NCI-H1694 (cell line): ENCODE results near the gene ZPR1.
"Not testable (repeated sequence)": the region's sequence is repeated elsewhere in the genome, so short reads cannot be mapped to it uniquely, and the experiment has no call there.

Experiments
- DNase-seq: peaks from one replicate; lab custom pipeline; 2025; lab: John Stamatoyannopoulos, UW

Gene ZPR1

DNA sequence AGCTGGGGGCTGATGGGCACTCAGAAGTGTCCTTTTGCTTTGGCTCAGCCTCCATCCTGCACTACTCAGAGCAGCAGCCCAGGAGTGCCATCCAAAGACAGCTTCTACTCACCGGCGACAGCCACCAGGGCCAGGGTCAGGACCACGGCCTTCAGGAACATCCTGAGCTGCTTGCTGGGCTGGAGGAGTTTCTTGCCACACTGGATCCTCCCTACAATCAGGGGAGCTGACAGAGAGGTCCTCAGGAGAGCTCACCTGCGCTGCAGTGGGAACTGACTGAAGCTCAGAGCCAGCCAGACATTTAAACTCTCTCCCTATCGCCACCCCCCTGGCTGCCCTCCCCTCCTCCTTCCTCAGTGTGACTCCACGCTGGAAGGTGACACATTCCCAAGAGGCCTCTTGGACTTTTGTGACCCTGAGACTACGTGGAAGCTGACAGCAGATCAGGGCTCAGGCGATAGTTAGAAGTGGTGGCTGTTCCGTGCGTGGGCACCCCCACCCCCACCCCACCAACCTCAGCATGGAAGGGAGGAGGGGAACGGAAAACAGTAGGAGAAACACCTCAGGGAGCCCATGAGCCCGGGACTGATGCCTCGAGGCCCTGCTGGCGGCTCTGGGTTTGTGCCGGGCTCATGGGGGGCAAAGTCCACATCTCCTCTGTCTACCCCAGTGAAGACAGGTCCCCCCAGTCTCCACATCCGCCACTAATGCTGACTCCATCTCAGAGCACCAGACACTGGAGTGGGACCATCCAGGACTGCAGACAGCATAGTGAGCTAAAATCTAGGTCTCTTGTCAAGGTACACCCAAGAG, 35.4 kb upstream of the ZPR1 start, which contains the start of gene APOA4:
Gene APOA4, minus strand, starts transcription at position 274 of the 813 bp plus-strand sequence. Its CDS starts 113 bp downstream, at position 161.
- no peak for DNase-seq

DNA sequence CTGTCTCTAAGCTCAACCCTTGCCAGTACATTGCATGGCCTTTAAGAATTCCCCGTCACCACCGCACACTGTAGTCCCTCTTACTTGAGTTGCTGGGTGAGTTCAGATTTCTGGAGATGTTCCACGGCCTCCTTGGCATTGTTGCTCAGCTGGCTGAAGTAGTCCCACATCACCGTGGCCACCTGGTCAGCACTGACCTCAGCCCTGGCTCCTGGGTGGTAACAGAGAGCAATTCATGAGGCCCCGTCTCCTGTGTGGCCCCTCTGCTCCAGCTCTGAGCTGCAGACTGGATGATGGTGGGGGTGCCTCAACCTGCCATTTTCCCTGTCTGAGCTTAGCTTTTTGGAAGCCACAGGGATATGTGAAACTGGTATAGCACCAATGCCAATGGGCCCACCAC, 34.8 kb upstream of the ZPR1 start:
- DNase-seq = no peak

DNA sequence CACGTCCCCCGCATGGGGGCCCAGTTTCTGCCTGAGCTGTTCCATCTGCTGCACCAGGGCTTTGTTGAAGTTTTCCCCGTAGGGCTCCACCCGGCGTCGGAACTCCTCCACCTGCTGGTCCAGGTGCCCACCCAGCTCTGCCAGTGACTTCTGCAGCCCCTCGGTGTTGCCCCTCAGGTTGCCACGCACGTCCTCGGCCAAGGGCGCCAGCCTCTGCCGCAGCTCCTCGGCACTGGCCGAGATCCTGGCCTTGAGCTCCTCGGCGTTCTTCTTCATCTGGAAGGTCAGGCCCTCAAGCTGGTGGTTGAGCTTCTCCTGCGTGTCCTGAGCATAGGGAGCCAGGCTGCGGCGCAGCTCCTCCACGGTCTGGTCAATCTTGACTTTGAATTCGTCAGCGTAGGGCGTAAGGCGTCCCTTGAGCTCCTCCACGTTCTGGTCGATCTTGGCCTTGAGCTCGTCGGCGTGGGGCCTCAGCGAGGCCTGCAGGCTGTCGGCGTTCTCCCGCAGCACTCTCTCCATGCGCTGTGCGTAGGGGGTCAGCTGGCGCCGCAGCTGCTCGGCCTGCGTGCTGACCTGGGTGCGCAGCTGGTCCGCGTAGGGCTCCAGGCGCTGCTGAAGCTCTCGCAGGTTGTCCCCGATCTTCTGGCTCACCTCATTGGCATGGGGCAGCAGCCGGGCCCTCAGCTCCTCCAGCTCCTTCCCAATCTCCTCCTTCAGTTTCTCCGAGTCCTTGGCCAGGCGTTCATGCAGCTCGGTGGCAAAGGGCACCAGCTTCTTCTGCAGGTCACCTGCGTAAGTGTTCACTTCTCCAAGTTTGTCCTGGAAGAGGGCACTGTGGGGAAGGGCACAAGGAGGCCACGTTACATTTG, 33.5 kb upstream of the ZPR1 start:
- no peak for DNase-seq

DNA sequence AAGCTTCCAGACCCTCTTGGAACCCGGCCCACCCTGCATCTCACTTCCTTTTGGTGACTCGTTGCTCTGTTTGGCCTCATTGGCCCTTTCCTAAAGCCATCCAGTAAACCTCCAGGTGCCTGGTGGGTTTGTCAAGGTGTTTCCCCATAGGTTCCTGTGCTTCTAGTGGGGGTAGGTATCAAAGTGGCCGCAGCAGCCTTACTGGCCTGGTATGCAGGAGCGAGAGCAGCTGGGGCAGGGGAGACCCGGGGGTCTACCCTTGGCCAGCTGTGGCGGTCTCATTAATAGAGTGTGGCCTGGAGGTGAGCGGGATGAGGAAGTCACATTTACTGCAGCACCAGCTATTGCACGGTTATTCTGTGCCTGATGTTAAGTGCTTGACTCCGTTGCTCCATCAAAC, 31.2 kb upstream of the ZPR1 start:
- DNase-seq = no peak

DNA sequence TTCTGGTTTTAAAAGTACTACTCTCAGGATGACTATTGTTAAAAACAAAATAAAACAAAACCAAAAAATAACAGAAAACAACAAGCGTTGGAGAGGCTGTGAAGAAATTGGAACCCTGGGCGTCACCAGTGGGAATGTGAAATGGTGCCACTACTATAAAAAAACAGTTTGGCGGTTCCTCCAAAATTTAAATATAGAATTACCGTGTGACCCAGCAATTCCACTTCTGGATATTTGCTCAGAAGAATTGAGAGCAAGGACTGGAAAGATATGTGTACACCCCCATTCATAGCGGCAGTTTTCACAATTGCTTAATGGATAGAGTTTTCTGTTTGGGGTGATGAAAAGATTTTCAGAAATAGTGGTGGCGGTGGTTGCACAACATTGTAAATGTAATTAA, 26.7 kb upstream of the ZPR1 start:
- DNase-seq = no peak

DNA sequence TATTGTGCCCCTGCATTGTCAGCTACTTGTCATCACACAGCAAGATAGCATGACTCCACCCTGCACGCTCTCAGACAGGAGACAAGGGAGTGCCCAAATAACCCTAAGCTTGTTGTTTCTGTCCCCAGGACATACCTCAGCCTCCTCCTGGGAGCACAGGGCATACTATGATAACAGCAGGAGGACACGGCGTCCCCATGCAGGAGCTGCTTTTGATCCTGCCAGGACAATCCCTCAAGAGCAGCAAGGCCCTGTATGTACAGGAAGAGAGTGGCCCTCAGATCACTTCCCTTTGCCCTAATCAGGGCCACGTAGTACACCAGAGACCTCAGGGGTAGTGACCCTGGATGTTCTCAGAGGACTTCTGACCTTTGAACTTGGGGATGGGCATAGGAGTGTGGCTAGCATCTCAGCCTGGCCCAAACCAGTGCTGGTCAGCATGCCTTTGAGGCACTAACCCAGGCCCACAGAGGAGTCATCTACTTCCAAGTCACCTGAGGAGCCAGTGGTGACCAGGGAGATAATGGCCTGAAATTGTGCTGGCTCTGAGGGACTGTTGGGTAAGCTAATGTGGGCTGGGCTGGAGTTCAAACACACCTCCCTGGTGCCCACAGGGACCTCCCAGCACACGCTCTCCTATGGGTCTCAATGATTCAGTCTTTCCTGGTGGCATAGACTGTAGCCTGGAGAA, 26.1 kb upstream of the ZPR1 start:
- no peak for DNase-seq

DNA sequence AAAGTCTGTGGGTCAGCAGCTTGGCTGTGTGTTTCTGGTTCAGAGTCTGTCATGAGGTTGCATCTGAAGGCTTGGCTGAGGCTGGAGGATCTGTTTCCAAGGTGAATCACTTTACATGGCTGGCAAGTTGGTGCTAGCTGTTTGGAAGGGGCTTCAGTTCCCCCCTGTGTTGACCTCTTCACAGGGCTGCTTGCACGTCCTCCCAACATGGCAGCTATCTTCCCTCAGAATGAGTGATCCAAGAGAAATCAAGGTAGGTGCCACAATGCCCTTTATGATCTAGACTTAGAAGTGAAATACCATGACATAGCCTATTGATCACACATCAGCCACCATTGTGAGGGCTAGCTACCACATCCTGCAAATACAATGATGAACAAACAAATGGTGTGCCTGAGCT, 25.3 kb upstream of the ZPR1 start:
- no peak for DNase-seq

DNA sequence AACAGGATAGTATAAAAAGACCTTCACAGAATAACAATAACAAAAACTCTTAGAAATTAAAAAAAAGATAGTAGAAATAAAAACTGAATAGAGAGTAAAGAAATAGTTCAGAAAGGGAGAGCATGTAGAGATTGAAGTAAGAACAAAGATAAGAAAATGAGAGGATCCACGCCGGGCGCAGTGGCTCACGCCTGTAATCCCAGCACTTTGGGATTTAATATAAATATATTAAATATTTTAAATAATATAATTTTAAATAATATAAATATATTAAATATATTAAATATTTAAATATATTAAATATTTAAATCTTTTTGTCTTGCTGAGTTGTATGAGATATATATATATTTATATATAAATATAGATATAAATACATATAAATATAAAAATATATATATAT, 24.3 kb upstream of the ZPR1 start:
- no peak for DNase-seq

DNA sequence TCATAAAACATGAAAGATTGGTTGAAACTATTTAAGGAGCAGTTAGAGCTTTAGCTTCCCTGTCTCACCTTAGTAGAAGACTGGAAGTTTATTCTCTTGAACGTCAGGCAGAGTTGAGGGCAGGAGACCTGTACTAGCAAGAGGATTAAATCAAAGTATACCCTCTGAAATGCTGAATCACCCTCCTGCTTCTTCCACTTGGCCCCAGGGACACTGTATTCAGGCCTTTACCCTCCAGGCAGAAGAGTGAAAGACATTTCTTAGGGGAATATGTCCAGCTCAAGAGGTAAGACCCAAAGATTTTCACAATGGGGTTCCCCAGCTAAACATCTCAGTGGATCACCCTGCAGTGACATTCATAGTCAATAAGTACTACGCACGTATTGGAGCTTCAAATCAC, 23.4 kb upstream of the ZPR1 start:
- DNase-seq = no peak

DNA sequence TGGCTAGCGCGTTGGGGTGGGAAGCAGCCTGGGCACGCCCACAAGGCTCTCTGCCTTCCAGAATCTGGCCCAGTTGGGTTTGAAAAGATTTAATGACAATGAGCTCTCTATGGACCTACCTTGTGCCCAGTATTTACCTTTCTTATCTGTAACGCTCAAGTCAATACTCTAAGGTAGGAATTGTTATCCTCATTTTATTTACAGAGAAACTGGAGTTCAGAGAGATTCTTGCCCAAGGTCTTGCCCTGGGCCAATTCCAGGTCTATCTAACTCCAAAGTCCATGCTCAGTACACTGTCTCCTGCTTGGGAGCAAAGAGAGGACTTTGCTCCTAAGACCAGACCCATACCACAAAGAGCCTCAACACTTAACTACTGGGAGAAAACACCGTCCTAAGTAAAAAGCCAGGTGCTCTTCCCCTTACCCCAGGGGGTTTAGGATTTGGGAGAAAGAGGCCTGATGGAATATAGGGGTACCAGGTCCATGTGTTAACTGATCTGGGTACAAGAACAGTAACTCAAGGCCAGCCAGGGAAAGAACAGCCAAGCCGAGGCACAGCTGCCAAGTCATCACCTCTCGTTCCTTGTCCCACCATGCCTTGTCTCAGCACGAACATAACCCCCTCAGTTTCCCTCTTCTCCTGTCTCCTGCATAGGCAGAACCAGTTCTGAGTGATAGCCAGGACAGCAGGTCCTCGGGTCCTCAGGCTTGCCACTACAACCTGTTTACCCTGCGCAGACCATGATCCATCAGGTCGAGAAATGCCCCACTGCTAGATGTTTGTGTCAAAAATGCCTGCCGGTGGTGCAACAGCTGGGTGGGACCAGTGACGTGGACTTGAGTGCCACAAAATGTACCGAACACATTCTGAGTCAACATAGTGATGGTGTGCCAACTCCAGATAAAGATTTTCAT, 20.7 kb upstream of the ZPR1 start:
- DNase-seq = no peak

DNA sequence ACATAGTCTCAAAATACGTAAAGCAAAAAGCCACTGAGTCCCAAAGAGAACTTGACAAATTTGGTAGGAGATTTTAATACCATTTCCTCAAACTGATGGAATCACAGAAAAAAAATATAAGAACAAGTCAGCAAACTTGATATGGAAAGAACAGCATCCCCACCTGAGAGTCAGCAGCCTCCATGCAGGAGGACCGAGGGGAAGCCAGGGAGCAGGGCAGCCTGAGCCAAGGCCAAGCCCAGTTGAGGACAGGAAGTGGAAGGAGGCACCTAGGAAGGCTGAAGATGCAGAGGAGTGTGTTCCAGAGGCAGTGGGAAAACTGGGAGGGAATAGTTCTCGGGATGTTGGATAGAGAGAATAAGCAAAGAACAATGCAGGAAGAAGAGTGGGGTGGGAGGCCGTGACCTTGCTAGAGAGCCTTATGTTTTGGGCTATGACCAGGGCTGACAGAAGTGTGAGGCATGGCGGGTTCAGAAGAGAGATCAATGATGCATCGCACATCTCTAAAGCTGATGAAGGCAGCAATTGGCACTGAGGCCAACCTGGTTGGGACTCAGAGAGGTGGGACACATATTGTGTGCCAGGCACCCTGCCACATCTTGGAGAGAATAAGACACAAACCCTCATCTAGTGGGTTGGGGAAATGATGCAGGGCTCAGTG, 19.9 kb upstream of the ZPR1 start:
- no peak for DNase-seq

DNA sequence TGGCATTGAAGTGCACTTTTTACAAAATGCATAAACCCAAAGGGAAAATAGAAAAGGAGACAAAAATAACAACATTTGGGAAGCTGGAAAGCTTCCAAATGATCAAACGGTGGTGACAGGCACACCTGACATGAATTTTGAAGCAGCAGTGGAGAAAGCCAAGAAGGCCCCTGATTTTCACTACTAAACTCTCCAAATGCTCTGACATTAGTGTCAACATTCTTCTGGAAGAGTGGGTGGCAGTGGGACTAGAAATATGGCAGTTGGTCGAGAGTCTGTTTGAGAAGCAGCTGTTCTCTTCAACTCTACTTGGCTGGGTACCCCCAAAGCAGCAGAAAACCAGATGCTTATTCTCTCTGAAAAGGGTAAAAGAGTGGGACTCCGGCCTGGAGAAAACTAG, 16.2 kb upstream of the ZPR1 start:
- no peak for DNase-seq

DNA sequence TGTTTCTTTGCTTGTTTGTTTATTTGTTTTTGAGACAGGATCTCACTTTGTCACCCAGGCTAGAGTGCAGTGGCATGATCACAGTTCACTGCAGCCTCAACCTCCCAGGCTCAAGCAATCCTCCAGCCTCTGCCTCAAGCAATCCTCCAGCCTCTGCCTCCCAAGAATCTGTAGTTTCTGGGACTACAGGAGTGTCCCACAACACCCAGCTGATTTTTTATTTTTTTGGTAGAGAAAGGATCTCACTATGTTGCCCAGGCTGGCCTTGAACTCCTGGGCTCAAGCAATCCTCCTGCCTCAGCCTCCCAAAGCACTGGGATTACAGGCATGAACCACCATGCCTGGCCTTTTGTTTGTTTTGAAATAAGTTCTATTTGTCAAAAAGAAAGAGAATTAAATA, 13.8 kb upstream of the ZPR1 start:
- DNase-seq = not testable (repeated sequence)

DNA sequence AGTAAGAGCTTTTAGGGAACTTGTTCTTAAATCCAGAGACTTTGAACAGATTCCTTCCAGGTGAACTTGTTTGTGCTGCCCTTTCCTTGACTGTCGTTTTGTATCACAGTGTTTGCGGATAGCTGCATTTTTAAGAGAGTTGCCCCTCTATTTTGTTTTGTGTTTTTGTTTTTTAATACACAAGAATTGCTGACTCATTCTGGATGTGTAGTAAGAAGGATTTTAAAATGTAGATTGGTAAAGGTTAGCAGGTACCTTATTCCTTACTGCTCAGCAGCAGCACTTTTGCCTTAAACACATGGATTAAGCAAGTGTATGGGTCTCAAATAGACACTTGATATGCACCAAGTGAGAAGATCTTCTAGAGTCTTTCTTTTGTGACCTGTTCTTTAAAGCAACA, 12.8 kb upstream of the ZPR1 start:
- no peak for DNase-seq

DNA sequence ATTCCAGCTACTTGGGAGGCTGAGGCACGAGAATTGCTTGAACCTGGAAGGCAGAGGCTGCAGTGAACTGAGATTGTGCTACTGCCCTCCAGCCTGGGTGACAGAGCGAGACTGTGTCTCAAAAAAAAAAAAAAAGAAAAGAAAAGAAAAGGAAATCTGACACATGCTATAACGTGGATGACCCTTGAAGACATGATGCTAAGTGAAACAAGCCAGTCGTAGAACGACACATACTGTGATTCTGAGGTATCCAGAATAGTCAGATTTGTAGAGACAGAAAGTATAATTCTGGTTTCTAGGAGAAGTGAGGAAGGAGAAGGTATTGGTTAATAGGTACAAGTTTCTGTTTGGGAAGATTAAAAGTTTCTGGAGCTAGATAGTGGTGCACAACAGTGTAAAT, 10.5 kb upstream of the ZPR1 start:
- DNase-seq = no peak

DNA sequence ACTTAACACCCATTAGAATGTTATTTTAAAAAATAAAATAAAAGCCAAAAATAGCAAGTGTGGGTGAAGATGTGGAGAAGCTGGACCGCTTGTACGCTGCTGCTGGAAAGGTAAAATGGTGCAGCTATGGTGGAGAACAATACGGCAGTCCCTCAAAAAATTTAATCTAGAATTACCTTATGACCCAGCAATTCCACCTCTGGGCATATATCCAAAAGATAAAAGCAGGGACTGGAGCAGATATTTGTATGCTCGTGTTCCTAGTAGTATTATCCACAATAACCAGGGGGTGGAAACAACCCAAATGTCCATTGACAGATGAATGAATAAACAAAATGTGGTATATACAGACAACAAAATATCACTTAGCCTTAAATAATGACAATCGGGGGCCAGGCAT, 10.0 kb upstream of the ZPR1 start:
- no peak for DNase-seq

DNA sequence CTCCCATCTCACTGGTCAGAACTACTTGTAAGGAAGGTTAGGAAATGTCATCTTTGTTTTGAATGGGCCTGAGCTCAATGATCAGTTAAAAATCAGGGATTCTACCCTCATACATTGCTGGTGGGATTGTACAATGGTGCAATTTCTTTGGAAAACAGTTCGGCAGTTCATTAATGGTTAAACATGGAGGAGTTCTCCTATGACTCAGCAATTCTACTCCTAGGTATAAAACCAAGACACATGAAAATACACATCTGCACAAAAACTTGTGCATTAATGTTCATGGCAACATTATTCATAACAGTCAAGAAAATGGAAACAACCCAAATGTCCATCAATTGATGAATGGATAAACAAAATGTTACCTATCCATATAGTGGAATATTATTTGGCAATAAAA, 8.7 kb upstream of the ZPR1 start:
- no peak for DNase-seq

DNA sequence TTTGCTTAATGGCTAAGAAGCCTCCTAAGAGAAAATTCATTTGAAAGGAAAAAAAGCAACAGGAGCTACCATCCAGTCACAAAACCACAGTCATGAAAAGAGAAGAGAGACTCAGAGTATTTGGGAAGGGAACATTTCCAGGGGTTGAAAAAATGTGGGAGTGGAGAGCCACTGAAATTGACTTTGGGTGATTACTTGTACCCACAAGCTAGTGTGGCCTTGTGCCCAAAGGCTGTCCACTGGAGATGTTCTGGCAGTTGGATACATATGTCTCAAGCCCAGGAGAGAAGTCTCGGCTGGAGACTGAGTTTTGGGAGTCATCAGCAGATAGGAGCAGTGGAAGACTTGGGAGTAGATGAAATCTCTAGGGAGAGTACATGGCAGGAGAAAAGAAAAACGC, 7.0 kb upstream of the ZPR1 start:
- no peak for DNase-seq

DNA sequence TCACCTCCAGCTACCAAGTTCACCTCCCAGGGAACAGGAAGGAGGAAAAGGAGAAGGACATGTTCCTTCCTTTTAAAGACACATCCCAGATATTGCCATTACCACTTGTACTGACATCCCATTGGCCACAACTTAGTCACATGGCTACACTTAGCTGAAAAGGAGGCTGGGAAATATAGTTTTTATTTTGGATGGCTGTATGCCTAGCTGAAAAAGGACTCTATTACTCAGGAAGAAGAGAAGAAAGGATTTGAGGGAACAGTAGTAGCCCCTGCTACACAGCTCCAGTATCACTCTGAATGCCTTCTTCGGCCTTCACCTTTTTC, 5.9 kb upstream of the ZPR1 start:
- DNase-seq = no peak

DNA sequence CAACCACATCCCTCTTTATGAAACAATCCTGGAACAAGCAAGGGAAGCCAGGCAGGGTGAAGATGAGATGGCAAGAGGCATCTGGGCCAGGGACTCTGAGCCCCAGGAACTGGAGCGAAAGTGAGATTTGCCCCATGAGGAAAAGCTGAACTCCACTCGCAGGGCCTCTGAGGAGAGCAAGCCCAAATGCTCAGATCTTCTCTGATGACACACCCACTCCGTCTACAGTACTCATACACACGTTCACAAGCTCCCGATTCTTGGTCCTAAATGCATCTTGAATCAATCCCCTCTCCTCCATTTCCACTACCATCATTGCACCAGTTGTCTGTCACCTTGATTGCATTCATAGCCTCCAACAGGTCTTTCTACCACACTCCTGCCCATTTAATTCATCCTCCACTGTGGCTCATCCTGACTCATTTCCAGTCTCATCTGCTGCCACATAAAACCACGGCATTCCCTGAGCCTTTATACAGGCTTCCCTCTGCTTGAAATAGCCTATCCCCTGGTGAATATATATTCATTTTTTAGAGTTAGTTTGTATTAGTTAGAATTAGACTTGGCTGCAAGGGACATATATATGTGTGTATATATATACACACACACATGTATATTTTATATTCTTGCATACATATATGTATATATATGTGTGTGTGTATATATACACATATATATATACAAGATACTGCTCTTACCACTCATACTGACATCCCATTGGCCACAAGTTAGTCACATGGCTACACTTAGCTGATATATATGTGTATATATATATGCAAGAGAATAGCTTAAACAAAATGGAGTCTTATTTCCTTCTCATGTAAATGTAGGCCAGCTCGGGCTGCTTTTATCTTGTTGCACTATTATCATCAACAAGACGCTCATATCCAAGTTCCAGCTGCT, 5.3 kb upstream of the ZPR1 start:
- no peak for DNase-seq
